Measurements from ENCODE around the gene TMEM185B.
"Not testable (repeated sequence)": the region's sequence is repeated elsewhere in the genome, so short reads cannot be mapped to it uniquely, and the experiment has no call there.

The TMEM185B gene

GRCh38 chr2:120251078-120251477 is 27.9 kb upstream of the TMEM185B start:
- DNase-seq: no peak

- no peak for DNase-seq
These were observed 27.4 kb upstream of the TMEM185B start for GRCh38 chr2:120250640-120251039.

DNA sequence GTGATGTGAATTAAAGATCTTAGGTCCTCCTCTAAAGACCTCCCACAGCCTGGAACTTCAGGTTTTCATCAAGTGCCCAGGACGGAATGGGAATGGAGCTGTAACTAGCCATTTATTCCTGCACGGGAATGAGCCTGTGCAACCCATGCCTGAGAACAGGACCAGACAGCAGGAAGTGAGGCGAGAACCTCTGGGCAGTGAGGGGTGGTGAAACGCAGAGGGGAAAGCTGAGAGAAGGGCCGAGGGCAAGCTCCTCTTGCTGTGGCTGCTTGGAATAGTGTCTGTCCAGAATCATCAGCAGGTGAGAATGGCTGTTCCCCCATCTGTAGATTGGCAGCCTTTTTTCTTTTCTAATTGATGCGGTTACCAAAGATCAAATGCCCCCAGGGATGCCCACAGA is 24.7 kb upstream of the TMEM185B start:
- no peak for DNase-seq

DNA sequence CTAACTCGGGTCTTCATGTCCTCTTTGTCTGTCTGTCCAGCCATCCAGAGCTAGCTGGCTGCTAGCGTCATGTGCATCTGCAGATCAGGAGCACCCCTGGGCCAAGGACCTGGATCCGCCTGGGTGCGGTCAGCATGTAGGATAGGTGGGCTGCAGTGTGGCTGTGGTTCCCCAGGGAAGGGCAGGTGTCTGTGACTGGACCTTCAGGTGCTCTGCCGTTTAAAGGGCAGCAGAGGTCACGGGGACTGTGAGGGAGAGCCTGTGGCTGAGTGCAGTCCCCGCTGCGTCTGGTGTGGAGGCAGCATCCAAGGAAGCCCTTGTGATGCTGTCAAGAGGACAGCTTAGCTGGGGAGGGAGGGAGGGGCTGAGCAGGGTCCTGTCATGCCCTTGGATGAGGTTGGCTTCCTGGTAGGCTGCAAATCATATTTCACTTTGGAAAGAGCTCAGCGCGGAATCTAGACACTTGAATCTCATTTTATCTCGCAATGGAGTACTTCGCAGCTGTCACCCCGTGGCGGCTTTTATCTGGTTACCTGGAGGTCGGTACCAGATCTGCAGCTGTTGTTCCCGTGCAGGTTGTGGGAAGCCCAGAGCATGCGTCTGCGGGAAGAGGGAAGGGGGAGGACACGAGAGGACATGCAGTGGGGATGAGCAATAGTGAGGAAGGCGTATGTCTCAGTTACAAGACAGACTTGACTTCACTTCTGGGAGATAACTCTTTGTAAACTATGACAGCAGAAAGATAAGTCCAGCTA is 23.5 kb upstream of the TMEM185B start:
- DNase-seq: no peak

- DNase-seq: peak; percentile 75
These were observed 22.5 kb upstream of the TMEM185B start for GRCh38 chr2:120245520-120246332.

DNA sequence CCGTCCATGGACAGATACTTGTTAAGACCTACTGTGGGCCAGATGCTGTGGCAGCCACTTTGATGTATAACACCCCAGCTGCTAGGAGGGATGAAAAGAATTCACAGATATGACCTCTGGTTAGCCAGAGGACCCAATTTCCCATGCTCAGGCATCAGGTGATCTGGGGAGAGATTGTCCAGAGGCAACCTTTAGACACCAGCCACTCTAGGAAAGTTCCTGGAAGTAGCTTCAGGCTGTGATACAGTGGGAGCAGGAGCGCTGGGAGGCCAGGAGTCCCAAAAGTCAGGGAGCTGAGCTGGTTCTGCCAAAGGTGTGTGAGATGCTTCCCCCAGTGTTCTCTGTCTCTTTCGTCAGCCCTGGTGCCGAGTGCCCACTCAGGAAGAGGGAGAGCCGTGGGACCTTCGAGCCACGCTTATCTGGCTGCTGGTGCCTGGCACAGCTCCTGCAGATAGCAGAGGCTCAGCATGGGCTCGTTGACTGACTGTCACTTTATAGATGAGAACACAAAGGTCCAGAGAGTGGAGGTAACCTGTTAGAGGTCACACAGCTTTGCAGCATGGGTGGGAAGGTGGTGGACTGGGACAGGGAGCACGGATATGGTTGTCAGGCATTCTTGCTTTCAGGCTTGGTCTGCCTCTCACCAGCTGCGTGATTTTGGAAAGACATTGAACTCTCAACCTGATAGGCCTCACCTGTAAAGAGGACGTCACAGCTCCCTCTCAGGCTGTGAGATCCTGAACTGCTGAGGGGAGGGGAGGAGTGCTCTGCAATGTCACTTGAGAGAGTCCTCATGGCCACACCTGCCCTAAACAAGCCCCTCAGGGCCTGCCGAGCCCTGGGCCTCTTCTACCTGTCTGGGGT is 21.7 kb upstream of the TMEM185B start:
- DNase-seq: no peak

GRCh38 chr2:120243875-120244553 is 20.8 kb upstream of the TMEM185B start:
- DNase-seq: no peak

DNA sequence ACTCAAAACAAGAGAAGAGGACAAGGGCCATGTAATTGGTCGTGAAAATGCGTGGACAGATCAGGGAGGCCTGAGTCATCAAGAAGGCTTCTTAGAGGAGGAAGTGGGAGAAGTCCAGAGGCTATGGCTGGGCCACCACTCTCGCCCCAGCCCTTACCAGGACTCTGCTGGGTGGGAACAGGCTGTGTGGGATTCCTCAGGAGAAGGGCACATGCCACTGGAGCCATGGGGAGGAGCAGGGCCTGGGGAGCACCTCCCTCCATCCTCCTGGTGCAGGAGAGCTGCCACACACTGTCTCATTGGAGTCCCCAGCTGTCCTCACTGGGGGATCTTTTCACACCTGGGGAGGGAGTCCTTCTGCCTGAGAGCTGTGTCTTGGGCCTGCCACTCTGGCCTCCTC is 20.0 kb upstream of the TMEM185B start:
- no peak for DNase-seq

DNA sequence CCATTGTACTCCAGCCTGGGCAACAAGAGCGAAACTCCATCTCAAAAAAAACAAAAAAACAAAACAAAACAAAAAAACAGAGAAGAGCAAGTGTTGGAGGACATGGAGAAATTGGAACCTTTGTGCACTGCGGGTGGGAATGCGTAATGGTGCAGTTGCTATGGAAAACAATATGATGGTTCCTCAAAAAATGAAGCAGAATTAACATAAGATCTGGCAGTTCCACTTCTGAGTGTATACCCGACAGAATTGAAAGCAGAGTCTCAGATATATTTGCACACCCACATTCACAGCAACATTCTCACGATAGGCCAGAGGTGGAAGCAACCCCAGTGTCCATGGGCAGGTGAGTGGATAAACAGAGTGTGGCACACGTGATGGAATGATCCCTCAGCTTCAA is 18.5 kb upstream of the TMEM185B start:
- DNase-seq: no peak

GRCh38 chr2:120240901-120241429 is 17.8 kb upstream of the TMEM185B start:
- DNase-seq: no peak

GRCh38 chr2:120239488-120240287 is 16.5 kb upstream of the TMEM185B start:
- DNase-seq: no peak

DNA sequence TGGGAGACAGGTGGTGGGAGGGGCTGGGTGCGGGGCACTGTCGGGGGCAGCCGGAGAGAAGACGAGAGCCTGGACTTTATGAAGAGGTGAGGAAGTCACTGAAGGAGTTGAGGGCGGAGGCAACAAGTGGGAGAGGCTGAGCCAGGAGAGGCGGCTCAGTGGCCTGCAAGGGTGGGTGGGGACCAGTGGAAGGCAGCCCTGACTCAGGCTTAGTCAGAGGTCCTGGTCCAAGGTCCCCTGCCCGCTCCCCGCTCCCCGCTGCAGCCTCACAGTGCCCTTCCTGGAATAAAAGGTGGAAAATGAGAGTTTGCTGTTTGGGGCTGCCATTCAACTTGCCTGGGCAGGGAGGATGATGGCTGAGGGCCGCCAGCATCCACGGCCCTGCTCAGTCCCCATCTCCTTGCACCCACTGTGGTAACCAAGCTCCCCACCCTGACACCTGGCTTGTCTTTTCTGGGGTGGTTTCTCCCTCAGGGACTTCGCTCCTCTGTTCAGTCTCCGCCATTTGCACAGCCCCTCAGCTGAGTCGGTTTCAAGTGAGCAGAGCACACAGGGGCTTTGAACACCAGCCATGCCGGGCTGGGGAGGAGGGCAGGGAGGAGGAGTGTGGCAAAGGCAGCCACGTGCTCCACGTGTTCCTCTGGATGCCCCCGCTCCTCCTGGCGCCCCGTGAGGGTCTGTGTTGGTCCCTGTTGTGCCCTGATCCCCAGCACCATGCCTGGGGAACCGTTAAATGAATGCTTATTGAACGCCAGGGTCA is 15.7 kb upstream of the TMEM185B start:
- no peak for DNase-seq

- no peak for DNase-seq
These were observed 14.3 kb upstream of the TMEM185B start for GRCh38 chr2:120237491-120237902.

DNA sequence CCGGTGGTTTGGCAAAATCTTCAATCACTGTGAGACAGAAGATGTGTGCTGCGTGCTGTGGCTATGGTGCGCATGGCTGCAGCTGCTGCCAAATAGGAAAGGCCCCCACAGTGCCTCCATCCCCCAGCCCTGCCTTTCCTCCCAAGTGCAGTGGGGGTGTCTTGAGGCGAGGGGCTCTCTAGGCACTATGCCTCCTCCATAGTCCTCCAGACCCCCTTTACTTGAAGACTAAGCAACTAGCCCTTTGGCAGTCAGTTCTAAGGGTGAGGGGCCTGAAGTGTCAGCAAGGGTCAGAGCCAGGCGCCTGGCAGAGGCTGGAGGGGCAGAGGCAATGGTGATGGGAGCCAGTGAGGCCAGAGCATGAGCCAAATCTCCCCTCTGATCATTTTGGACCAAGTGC is 13.6 kb upstream of the TMEM185B start:
- no peak for DNase-seq

GRCh38 chr2:120236316-120236715 is 13.1 kb upstream of the TMEM185B start:
- DNase-seq: no peak

DNA sequence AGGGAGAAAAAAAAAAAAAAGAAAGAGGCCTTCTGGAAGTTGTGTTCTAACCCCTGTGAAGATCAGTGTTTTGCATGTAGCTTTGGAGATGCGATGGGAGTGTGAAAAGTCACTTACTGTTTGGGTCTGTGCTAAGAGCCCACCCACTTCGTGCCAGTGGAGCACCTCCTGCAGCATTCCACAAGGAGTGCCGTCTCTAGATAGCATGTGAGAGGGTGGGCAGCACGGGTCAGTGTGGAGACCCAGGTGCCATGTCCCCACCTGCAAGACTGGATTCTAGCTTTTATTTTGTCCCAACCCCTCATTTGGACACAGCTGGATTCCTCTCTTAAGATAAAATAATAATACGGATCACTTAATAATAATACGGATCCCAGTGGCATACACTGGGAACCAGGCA is 12.5 kb upstream of the TMEM185B start:
- no peak for DNase-seq

GRCh38 chr2:120235158-120235557 is 12.0 kb upstream of the TMEM185B start:
- not testable (repeated sequence) for DNase-seq

DNA sequence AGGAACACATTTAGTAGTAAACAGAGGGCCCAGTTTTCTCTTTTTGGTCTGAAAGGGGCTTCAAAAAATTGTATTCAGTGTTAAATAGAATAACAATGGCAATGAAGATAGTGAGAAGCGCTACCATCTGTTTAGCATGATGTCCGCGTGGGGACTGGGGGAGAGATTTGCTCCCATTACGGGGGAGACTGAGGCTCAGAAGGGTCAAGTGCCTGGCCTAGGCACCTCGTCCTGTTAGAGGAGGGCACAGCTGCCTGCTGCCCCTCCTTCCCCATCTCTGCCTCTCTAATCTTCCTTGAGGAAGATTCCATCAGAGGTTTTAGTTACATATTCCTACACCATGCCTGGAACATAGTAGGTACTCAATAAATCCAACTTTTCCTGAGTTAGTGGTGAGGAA is 10.1 kb upstream of the TMEM185B start:
- DNase-seq: no peak

DNA sequence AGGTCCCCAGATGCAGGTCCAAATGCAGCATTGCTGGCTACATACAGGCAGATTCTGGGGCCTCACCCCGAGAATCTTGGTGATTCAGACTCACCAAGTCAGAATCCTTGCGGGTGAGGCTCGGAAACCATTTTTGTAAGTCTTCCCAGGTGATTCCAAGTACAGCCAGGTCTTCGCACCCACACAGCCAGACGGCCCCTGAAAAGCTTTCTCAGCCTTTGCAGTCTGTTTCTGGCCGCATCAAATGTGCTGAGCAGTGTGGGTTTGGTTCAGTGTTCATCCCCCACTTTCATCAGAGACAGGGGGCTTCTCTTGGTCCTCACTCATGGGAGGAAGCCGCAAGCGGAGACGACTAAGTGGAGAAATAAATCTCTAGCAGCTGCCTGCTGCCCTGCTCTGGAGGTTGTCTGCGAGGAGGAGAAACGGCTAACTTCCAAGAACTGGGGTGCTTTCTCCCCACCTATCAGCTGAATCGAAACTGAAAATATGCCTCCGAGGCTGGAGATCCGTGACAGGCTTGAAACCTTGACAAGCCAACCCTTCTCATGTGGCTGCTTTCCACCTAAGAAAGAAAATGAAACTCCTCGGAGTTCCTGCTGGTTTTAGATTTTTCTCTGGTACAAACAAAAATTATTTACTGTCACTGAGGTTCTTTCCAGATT is 8.9 kb upstream of the TMEM185B start:
- no peak for DNase-seq

DNA sequence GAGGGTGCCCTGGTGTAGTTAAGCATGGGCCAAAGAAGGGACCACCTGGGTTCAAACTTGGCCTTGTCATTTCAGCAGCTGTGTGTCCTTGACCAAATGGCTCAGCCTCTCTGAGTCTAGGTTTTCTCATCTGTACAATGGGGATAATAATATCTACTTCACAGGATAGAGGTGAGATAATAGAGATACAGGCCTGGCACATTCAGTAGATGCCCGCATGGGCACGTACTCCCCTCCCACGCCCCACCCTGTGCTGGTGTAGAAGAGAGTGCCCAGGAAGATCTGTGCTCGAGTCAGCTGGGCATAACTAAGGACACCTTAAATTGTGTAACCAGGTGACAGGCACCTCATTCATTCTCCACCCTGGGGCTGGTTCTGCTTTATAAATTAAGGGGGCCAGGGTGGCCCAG is 8.4 kb upstream of the TMEM185B start:
- no peak for DNase-seq
